AG08396 (cell line): ENCODE results near the gene PCGF1.

Experiments
- DNase-seq: peaks from one replicate; pipeline ENCODE4 v3.0.0; 2012; ENCODE audit warnings: low spot score, mixed read lengths

Gene PCGF1

GRCh38 chr2:74515271-74515980 is 7.9 kb upstream of the PCGF1 start:
- no peak for DNase-seq

GRCh38 chr2:74514368-74515270 is 7.1 kb upstream of the PCGF1 start, which contains the start of gene TLX2:
Gene TLX2 (plus strand): TSS chr2:74514450. CDS start chr2:74514807, 357 bp downstream.
- peak; percentile 41 for DNase-seq

- DNase-seq = no peak
Measured at GRCh38 chr2:74513605-74514367, 6.3 kb upstream of the PCGF1 start.

- no peak for DNase-seq
Measured at GRCh38 chr2:74512744-74513604, 5.5 kb upstream of the PCGF1 start.

- no peak for DNase-seq
Measured at GRCh38 chr2:74511104-74511989, 3.9 kb upstream of the PCGF1 start.

DNA sequence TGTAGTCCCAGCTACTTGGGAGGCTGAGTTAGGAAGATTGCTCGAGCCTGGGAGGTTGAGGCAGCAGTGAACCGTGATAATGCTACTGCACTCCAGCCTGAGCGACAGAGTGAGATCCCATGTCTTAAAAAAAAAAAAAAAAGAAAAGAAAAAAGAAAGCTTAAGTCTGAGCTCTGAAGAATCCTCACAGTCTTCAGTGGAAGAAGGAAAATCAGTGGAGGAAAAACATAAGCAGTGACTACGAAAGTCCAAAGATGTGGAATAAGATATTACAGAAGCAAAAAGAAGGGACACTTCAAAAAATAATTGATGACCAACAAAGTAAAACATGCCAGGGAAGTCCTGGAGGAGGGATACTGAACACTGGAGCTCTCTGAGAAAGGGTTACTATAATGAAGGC is 2.8 kb upstream of the PCGF1 start:
- DNase-seq = no peak

DNA sequence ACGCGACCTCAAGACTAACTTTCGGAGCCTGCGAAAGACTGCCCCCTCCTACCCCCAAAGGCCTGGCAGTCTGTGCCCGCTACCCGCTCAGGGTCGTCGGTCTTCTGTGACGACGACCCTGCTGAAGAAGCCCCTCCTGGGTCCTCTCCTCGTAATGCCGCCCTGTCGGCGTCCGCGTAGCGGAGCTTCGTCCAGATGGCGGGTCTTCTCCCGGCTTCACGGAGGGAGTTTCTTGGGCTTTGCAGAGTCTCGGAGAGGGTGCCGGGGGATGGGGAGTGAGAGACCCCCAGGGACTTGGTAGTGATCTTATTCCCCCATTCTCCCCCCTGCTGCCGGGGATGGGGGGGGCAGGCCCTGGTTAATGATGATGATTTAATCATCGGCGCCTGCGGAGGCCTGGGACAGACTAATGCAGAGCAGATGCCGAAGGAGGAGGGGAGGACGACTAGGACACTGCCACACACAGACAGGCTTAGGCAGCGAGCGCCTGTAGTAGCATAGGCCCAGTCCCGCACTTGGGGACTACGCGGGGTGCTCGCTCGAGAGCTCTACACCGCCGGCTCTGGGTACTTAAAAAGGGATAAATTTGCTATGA is 528 bp upstream of the PCGF1 start:
- no peak for DNase-seq

- no peak for DNase-seq
Measured at GRCh38 chr2:74505448-74506246, 1.8 kb downstream of the PCGF1 start.

DNA sequence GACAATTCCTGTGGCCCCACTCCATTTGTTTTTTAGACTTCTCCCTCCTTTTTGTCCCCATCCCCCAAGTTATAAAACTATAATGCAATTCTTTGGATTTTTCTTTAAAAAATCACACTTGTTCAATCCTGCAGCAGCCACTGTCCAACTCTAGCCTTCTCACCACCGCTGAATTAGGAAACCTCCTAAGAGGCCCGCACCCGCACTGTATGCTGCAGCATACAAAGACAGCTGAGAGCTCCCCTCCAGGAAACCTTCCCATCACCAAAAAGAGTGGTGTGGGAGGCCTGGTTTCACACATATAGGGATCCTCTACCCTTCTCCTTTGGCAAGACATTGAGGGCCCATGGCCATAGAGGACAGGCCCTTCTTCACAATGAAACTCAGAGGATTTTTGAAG is 2.9 kb downstream of the PCGF1 start:
- no peak for DNase-seq

- no peak for DNase-seq
Measured at GRCh38 chr2:74503506-74504475, 3.7 kb downstream of the PCGF1 start.

GRCh38 chr2:74502720-74503505 is 4.6 kb downstream of the PCGF1 start:
- peak; percentile 90 for DNase-seq

GRCh38 chr2:74502147-74502719 is 5.3 kb downstream of the PCGF1 start:
- DNase-seq = no peak

GRCh38 chr2:74501335-74502071 is 6.0 kb downstream of the PCGF1 start:
- no peak for DNase-seq

DNA sequence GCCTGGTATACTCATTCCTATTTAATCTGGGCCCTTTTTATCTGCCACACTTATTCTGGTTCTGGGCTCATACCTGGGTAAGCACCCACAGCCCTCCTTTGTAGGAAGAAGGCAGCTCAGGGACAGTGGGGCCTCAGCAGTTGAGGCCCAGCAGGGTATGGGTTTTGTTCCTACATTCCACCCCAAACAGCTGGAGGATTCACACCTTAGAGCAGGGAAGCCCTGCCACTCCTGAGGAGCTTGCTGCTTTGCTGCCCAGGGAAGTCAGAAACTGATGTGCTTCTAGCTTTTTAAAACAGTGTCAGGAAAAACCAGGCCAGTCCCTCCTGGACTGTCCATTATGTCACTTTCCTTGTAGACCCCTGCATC is 6.9 kb downstream of the PCGF1 start:
- DNase-seq = no peak

DNA sequence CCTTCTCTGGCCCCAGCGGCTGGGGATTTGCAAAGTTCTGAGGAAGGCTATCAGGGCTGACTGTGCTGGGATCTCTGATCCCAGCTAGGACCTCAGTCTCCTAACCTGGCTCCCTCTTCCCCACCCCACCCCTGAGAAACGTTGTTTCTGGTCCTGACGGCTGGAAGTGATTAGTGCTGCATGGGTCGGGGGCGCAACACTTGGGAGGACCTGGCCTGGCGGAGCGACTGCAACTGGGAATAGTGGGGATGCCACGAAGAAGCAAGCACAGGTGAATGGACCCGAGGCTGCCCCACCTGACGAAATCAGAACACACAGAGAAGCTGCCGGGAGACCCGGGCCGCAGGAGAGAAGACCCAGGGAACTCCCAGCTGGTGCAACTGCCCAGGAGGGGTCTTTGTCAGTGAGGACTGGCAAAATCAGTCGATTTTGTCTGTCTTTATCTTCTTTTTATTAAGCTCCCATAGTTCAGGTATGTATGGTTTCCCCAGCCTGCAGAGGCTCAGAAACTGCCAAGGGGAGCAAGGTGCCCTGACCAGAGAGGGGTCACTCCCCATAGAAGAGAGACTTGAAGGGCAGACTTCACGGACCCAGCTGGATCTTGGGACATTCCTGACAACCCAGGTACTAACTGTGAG is 7.4 kb downstream of the PCGF1 start:
- DNase-seq = no peak
